Measurements from ENCODE around the gene MEAF6.
A peak's percentile ranks its signal among the peaks of the same experiment; 100 is the strongest.
"Not testable (repeated sequence)": the region's sequence is repeated elsewhere in the genome, so short reads cannot be mapped to it uniquely, and the experiment has no call there.

Gene MEAF6

DNA sequence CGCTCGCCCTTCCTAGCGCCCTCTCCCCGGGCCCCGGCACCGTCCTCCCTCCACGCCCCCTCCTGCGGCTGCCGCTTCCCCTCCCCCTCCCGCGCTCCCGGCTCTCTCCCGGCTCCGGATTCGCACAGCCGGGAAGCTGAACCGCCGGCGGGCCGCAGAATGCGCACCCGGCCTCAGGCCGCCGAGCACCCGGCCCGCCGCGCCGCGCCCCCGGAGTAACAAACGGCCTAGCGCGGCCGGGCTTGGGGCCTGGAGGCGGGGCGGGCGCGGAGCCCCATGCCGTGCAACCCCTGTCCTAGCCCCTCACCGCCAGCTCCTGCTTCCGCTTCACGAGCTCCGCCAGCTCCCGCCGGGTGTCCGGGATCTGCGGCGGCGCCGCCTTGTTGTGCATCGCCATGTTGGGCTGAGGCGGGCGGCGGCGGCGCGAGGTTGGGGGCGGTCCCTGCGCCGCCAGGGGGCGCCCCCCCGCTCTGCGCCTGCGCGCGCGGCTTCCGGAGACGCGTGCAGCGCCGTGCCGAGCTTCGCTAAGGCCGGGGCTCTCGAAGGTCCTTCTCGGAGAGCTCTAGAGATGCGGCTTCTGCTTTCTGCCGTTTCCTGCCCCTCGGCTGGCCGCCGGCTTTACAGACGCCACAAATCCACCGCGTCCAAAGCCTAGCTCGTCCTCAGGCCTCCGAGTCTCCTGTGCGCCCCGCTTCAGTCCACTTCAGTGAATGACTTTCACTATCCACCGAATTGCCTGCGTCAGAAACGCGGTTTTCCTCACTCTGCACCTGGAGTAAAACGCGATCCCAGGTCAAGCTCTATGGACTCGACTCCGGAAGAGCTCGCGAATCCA is at the start of gene MEAF6:
Gene MEAF6 (minus strand): TSS at position 417 of the 835 bp plus-strand sequence. CDS start 20 bp downstream, at position 397.
- peak; percentile 97 for DNase-seq (ENCODE audit: low spot score)

GRCh38 chr1:37562984-37563383 is 48.4 kb upstream of the MEAF6 start:
- no peak for DNase-seq (ENCODE audit: low spot score)

DNA sequence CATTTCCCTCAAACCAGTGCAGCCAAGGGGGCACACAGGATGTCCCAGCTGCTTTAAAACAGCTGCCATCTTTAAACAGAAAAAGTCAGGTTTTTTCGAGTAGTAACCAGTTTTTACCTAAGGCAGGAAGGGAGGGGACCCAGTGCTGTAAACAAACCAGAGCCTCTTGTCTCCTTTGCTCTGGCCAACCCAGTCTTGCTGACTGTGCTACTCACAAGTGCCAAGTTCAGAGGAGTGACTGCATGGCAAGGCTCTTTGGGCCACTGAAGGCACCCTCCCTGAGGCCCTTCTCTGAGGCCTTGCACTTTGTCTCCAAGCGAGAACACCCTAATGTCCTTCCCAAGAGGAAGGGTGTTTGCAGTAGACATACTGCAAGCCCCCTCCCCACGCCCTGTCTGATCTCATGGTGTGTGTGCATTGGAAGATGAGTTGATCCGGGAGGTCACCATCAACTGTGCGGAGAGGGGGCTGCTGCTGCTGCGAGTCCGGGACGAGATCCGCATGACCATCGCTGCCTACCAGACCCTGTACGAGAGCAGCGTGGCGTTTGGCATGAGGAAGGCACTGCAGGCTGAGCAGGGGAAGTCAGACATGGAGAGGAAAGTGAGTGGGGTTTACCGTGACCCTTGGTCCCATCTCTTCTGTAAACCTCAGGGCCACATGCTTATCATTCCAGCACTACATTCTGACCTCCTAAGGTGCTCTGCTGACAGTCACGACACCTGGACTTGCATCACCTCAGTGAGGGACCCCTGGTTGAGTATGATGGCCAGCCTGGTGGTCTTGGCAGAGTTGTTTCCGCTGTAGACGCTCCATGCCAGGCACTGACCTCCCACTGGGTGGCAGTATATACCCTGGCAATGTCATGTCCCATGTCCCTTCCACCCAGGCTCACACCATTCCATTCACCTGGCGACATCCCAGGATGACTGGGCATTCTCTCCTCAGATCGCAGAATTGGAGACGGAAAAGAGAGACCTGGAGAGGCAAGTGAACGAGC is 46.9 kb upstream of the MEAF6 start:
- peak; percentile 63 for DNase-seq (ENCODE audit: low spot score)

GRCh38 chr1:37560401-37561132 is 46.0 kb upstream of the MEAF6 start:
- DNase-seq (ENCODE audit: low spot score): no peak

GRCh38 chr1:37559957-37560379 is 45.4 kb upstream of the MEAF6 start:
- DNase-seq (ENCODE audit: low spot score): not testable (repeated sequence)

DNA sequence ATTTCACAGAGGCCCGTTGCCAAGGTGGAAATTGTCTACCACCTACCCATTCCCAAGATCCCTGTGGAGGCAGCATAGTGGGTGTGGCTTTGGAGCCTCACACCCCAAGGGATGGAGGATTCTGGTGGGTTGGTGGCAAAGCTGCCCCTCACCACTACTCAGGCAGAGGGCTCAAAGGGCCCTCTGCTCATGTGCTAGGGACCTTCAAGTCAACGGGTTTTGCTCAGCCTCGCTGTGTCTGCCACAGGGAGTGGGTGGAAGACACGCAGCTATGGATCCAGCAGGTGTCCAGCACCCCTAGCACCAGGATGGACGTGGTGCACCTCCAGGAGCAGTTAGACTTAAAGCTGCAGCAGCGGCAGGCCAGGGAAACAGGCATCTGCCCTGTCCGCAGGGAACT is 44.5 kb upstream of the MEAF6 start:
- DNase-seq (ENCODE audit: low spot score): no peak

DNA sequence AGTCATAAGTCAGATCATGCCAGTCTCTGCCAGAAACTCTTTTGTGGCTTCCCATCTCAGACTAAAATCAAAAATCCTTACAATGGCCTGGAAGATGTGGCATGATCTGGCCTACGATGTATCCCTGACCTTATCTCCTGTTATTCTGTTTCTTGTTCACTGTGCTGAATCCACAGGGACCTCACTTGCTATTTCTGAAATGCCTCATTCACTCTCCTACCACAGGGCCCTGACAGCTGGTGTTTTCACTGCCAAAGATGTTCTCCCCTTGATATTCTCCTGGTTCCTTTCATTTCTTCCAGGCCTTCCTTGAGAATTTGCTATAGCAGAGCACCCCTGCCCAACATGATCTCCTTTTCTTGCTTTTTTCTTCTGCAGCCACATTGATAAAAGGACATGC is 43.8 kb upstream of the MEAF6 start:
- no peak for DNase-seq (ENCODE audit: low spot score)

GRCh38 chr1:37557402-37557801 is 42.8 kb upstream of the MEAF6 start:
- no peak for DNase-seq (ENCODE audit: low spot score)

- DNase-seq (ENCODE audit: low spot score): peak; percentile 39
Observed at GRCh38 chr1:37556712-37557196, 42.2 kb upstream of the MEAF6 start, which contains the start of gene DNALI1. Gene DNALI1, plus strand, starts transcription at chr1:37556940. Its CDS starts 55 bp downstream, at chr1:37556995.

DNA sequence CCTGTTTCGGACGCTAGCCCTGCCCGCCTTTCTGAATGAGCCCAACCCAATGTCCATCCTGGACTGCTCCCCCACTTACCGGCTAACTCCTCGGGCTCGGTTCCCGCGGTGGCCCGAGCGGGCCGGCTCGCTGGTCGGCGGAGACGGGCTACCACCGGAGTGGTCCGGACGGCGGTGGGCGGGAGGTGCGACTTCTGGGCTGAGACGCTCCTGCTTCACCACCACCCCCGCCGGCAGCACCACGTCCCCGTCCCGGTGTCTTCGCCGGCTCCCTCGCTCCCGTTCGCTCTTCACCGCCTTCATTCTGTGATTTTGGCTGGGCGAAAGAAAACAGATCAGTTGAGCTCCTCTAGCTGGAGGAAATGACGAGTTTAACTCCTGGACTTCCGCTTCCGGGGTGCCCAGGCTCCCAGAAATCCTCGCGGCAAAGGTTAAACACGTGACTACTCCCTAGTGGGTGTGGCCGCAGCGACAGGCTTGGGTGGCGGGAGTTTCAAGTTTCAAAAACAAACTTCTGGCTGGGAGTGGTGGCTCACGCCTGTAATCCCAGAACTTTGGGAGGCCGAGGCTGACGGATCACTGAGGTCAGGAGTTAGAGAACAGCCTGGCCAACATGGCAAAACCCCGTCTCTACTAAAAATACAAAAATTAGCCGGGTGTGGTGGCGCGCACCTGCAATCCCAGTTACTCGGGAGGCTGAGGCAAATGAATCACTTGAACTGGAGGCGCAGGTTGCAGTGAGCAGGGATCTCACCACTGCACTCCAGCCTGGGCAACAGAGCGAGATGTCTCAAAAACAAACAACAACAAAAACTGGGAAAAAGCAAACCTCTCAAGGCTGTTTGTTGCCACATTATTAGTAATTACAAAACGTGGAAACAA is 39.6 kb upstream of the MEAF6 start, which contains the start of gene SNIP1:
Gene SNIP1 (minus strand): TSS at position 367 of the 882 bp plus-strand sequence. CDS start 64 bp downstream, at position 303.
- DNase-seq (ENCODE audit: low spot score): peak; percentile 94

GRCh38 chr1:37553598-37553926 is 39.0 kb upstream of the MEAF6 start:
- DNase-seq (ENCODE audit: low spot score): no peak

DNA sequence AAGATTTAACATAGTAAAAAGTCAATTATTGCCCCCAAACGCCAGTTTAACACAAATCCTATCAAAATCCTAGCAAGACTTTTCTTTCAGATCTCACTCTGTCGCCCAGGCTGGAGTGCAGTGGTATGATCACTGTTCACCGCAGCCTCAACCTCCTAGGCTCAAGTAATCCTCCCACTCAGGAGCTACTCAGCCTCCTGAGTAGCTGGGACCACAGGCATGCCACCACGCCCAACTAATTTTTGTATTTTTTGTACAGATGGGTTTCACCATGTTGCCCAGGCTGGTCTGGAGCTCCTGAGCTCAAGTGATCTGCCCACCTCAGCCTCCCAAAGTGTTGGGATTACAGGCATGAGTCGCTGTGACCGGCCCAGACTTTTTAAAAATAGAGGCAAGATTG is 34.8 kb upstream of the MEAF6 start:
- no peak for DNase-seq (ENCODE audit: low spot score)

DNA sequence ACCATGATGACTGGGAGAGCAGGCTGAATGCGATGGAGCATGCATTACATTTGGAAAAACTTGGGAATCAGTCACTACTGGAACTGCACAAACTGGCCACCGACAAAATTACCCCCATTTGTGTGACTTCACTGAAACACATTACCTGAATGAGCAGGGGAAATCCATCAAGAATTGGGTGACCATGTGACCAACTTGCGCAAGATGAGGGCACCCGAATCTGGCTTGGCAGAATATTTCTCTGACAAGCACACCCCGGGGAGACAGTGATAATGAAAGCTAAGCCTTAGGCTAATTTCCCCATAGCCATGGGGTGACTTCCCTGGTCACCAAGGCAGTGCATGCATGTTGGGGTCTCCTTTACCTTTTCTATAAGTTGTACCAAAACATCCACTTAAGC is 30.5 kb upstream of the MEAF6 start:
- no peak for DNase-seq (ENCODE audit: low spot score)

- no peak for DNase-seq (ENCODE audit: low spot score)
Observed at GRCh38 chr1:37544530-37544929, 30.0 kb upstream of the MEAF6 start.

DNA sequence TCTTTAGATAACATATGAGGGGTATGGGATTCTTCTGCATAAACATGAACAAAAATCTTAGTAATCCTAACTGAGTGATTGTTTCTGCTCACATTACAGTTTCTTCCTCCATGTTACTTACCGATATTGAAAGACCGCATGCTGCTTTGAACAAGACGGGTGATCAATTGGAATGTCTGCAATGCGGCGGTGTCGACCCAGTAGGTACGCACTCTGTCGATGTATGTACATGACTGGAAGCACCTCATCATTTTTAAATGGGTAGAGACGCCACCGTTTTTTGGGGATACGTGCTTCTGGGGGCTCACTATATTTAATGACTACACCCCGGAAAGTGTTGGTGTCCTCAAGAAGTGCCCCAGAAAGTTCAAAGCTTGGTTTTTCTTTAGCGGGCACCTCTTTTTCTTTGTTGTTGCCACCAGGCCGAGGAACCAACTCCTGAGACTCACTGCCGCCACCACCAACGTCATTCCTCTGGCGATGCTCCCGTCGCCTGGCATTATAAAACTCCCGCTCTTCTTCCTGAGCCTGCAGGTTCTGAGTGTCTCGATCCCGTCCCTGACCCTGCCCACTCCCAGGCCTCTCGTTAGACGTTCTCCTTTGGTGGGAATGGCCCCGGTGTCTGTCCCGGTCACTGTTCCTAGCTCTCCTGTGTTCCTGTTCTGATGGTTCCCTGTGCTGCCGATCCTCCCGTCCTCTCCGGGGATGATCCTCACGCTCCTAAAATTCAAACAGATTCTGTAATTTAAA is 25.6 kb upstream of the MEAF6 start:
- DNase-seq (ENCODE audit: low spot score): no peak

- not testable (repeated sequence) for DNase-seq (ENCODE audit: low spot score)
Observed at GRCh38 chr1:37539154-37539553, 24.6 kb upstream of the MEAF6 start.

- DNase-seq (ENCODE audit: low spot score): no peak
Observed at GRCh38 chr1:37537378-37537777, 22.8 kb upstream of the MEAF6 start.

GRCh38 chr1:37533317-37534093 is 18.9 kb upstream of the MEAF6 start:
- no peak for DNase-seq (ENCODE audit: low spot score)
